ENCODE results near the gene GUCY2D.
"Not testable (repeated sequence)": the region's sequence is repeated elsewhere in the genome, so short reads cannot be mapped to it uniquely, and the experiment has no call there.

The GUCY2D gene

GRCh38 chr17:8001976-8002720 lies at the start of gene GUCY2D:
TSS of gene GUCY2D (plus strand) at chr17:8002615. CDS start at chr17:8003048, 433 bp downstream.
- no peak for DNase-seq

GRCh38 chr17:7953266-7953665 lies 49.1 kb upstream of the GUCY2D start:
- not testable (repeated sequence) for DNase-seq

- no peak for DNase-seq
These were observed 46.8 kb upstream of the GUCY2D start for GRCh38 chr17:7955414-7956227.

- no peak for DNase-seq
These were observed 46.0 kb upstream of the GUCY2D start for GRCh38 chr17:7956228-7956965.

- DNase-seq = no peak
These were observed 42.7 kb upstream of the GUCY2D start for GRCh38 chr17:7959503-7960253.

GRCh38 chr17:7961421-7961820 lies 41.0 kb upstream of the GUCY2D start:
- no peak for DNase-seq

GRCh38 chr17:7967751-7968150 lies 34.7 kb upstream of the GUCY2D start:
- DNase-seq = no peak

- no peak for DNase-seq
These were observed 33.0 kb upstream of the GUCY2D start for GRCh38 chr17:7969433-7969832.

GRCh38 chr17:7971651-7972050 lies 30.8 kb upstream of the GUCY2D start:
- DNase-seq = no peak

GRCh38 chr17:7972131-7972785 lies 30.2 kb upstream of the GUCY2D start:
- peak in 1 of 2 experiments; percentile 21 for DNase-seq

GRCh38 chr17:7974638-7975131 lies 27.7 kb upstream of the GUCY2D start:
- no peak for DNase-seq

- no peak for DNase-seq
These were observed 25.4 kb upstream of the GUCY2D start for GRCh38 chr17:7977039-7977438.

GRCh38 chr17:7977805-7978204 lies 24.6 kb upstream of the GUCY2D start:
- DNase-seq = no peak

GRCh38 chr17:7982173-7982572 lies 20.2 kb upstream of the GUCY2D start:
- DNase-seq = no peak

GRCh38 chr17:7982666-7983065 lies 19.7 kb upstream of the GUCY2D start:
- DNase-seq = no peak

- DNase-seq = no peak
These were observed 17.5 kb upstream of the GUCY2D start for GRCh38 chr17:7984904-7985303.

- no peak for DNase-seq
These were observed 15.1 kb upstream of the GUCY2D start for GRCh38 chr17:7987112-7987893.

- DNase-seq = peak in 1 of 2 experiments; percentile 73
These were observed 13.7 kb upstream of the GUCY2D start for GRCh38 chr17:7988750-7989178.

- peak; percentile 40 to 65 for DNase-seq
These were observed 12.4 kb upstream of the GUCY2D start for GRCh38 chr17:7989781-7990655.

GRCh38 chr17:7992516-7992915 lies 9.9 kb upstream of the GUCY2D start:
- DNase-seq = no peak

Data from SW 1271 (cell line).